NB4 (cell line): Measurements from ENCODE around the gene HDAC11.

Experiments
- MYC ChIP-seq: IDR thresholded peaks from 2 replicates; pipeline ENCODE4 v1.6.1; 2011; ENCODE audit warnings: low read depth, low read length
- POLR2A ChIP-seq: IDR thresholded peaks from 2 replicates; pipeline ENCODE4 v1.6.1; 2011; ENCODE audit warnings: mild to moderate bottlenecking; ENCODE audit not compliant: insufficient read length; ENCODE audit errors: extremely low read depth
- TF ChIP-seq, protein P1 (sequence below): IDR thresholded peaks from one replicate; pipeline ENCODE4 v1.5.1; 2012; ENCODE audit warnings: low read depth, low read length
- TF ChIP-seq, protein P2 (sequence below): IDR thresholded peaks from 2 replicates; pipeline ENCODE4 v1.6.1; 2011; ENCODE audit warnings: low read depth, low read length

DNA sequence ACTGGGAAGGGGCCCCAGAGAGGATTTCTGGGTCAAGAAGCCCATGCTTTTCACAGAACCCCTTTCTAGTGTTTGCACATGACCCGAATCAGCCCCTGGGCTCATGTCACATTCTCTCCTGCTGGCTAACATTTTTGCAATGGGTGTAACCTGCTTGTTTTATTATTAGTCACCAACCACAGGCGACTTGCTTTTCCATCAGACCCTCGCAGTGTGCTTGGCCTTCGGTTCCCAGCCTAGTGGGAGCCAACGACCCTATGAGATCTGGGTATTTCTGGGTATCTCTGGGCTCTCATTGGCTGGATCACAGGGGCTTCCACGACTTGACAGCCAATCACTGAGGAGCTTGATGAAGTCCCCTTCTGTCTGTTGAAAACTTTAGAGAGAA lies 57.8 kb downstream of the HDAC11 start:
- TF ChIP-seq, protein P1, sequence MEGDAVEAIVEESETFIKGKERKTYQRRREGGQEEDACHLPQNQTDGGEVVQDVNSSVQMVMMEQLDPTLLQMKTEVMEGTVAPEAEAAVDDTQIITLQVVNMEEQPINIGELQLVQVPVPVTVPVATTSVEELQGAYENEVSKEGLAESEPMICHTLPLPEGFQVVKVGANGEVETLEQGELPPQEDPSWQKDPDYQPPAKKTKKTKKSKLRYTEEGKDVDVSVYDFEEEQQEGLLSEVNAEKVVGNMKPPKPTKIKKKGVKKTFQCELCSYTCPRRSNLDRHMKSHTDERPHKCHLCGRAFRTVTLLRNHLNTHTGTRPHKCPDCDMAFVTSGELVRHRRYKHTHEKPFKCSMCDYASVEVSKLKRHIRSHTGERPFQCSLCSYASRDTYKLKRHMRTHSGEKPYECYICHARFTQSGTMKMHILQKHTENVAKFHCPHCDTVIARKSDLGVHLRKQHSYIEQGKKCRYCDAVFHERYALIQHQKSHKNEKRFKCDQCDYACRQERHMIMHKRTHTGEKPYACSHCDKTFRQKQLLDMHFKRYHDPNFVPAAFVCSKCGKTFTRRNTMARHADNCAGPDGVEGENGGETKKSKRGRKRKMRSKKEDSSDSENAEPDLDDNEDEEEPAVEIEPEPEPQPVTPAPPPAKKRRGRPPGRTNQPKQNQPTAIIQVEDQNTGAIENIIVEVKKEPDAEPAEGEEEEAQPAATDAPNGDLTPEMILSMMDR, result no peak
- TF ChIP-seq POLR2A (no peak), MYC (no peak)
- TF ChIP-seq, protein P2, sequence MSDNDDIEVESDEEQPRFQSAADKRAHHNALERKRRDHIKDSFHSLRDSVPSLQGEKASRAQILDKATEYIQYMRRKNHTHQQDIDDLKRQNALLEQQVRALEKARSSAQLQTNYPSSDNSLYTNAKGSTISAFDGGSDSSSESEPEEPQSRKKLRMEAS, result no peak
